GM13977 (cell line): ENCODE results near the gene QRICH1.

ENCODE experiments used
- DNase-seq: peaks from one replicate; pipeline ENCODE4 v3.0.0; 2012; ENCODE audit warnings: low spot score
- CTCF ChIP-seq: IDR thresholded peaks from 2 replicates; pipeline ENCODE4 v1.5.1; 2012; ENCODE audit warnings: mild to moderate bottlenecking, control low read depth; ENCODE audit not compliant: insufficient read depth; ENCODE audit errors: extremely low read depth, missing control alignments
- in situ Hi-C: fragments of 300-500 bp; cut with MboI; formaldehyde crosslinking; loops from one replicate; pipeline ENCODE4 v1.12.0; 2022; ENCODE audit warnings: low sequenced_read_pairs, low pct_unique_long_range_greater_than_20kb, mixed read lengths, inconsistent platforms; ENCODE audit not compliant: unreplicated experiment

Gene QRICH1

DNA sequence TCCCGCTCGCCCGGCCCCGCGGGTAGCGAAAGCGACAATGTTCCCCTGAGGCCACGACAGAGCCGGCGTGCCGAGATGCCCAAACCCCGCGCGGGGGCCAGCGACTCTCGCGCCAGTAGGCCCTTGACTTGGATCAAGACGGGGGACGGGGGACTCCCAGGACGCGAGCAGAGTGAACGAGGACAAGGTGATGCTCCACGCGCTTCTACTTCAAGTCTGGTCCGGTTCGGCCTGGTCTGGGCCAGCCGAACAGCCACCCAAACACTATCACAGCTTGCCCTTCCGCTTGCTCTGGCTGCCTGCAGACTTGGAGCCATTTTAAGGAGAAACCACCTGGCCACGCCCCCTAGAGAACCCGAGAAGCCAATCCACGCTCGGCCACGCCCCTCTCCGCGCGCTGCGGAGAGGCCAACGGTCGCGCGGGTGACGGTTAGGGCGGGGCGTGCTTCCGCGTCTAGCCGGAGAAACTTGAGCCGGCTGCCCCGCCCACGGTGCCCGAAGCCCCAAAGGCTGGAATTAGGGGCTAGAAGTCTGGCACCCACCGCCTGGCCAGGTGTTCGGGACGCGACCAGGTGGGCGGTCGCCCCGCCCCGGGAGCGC, 72.6 kb downstream of the QRICH1 start:
- no peak for TF ChIP-seq CTCF
- DNase-seq, result peak; percentile 97
- in situ Hi-C loops, result no loop called here

GRCh38 chr3:49020330-49021212, 73.3 kb downstream of the QRICH1 start:
- DNase-seq, result peak; percentile 67
- in situ Hi-C loops, result no loop called here

DNA sequence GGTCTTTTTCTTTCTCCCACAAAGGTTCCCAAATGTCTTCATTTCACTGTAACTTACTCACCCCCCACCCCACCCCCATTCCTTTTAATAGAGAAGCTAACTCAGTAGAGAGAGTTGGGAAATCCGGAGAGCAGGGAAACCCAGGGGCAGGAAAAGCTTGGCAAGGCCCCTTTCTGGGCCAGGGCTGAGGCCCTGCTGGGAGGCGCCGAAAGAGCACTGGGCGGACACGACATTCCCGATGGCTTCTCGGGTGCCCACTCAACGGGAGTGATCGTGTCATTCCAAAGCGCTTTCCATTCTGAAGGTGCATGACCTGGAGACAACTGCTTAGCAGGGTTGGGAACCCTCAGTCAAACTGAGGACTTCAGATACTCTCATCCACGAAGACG, 73.9 kb downstream of the QRICH1 start:
- no peak for TF ChIP-seq CTCF
- no peak for DNase-seq
- in situ Hi-C loops, result no loop called here

More at GRCh38 chr3:49020330-49021212, 73.3 kb downstream of the QRICH1 start:
- TF ChIP-seq CTCF, result peak; percentile 14

GRCh38 chr3:49018707-49019006, 75.2 kb downstream of the QRICH1 start:
- TF ChIP-seq CTCF, result no peak
- in situ Hi-C loops, result no loop called here
- DNase-seq, result no peak

- in situ Hi-C loops, result no loop called here
- no peak for TF ChIP-seq CTCF
- peak; percentile 92 for DNase-seq
Measured at GRCh38 chr3:49017971-49018706, 75.7 kb downstream of the QRICH1 start, which contains the start of gene DALRD3. Gene DALRD3, minus strand, starts transcription at chr3:49018580. Its CDS starts 16 bp downstream, at chr3:49018564.

DNA sequence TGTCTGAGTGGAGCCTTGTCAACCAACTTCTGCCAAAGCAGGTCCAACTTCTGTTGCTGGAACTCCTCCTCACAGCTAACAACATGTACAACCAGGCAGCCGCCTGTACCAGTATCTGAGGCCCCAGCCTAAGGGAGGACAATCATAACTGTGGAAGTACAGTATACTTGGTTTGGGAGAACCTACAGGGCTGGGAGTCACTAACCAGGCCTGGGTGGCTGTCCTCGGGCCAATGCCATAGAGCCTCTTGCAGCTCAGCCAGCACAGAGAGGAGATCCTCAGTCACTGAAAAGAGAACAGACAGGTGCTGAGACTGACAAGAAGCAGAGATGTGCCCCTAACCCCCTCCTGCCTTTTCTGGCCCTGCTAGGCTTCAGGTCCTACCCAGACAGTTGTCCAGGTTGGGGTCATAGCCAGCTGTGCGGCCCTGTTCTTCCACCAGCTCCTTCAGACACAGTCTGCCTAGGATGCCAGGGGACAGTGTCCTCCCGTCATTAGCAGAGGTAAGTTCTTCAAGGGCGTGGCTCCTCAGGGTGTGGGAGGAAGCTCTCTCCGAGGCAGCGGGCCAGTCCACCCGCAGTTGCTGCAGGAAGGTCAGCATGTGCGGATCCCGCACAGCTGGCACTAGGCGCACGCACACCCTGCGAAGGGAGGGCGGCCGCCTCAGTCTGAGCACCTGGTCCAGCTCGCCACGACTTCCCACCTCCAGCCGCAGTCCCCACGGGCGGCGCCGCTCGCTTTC, 76.5 kb downstream of the QRICH1 start:
- in situ Hi-C loops, result no loop called here
- no peak for DNase-seq
- TF ChIP-seq CTCF, result no peak
